ENCODE data around the gene FAM114A1. TPM values are rescaled to one million over a fixed set of nuclear protein-coding genes. Genes with fewer than 3 reads are reported as not detected.
"Not testable (repeated sequence)": the region's sequence is repeated elsewhere in the genome, so short reads cannot be mapped to it uniquely, and the experiment has no call there.

Gene FAM114A1
- total RNA-seq, 3 donors from 2014 or later: 59.1 to 94.7 (median 62.5) TPM

DNA sequence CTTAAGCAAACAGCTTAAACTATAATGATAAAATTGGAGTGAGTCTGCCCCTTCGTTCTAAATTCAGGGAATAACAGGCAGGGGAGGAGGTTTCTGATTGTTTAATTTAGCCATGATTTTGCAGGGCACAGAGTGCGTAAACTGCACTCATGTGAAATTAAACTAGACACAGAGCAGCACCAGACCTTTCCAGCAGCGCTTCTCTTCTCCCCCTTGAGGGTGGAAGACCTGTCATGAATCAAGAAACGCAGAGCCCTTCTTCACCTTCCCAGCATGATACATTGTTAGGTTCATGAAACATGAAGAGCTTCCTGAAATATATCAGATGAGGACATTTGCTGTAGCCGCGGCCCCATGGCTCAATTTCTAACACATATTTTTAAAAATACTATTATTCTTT is 63.1 kb downstream of the FAM114A1 start:
- Histone ChIP-seq H3K4me3 (no peak overlapping the region), H3K4me1 (ENCODE audit: low read depth) (no peaks in the 10 kb centered on the region), H3K36me3 (ENCODE audit: low read depth) (peaks cover 4% of the 10 kb centered on the region), H3K9me3 (no peaks in the 10 kb centered on the region)
- intact Hi-C loops (cut with DNase I, micrococcal nuclease): no loop called here
- TF ChIP-seq, protein P1, sequence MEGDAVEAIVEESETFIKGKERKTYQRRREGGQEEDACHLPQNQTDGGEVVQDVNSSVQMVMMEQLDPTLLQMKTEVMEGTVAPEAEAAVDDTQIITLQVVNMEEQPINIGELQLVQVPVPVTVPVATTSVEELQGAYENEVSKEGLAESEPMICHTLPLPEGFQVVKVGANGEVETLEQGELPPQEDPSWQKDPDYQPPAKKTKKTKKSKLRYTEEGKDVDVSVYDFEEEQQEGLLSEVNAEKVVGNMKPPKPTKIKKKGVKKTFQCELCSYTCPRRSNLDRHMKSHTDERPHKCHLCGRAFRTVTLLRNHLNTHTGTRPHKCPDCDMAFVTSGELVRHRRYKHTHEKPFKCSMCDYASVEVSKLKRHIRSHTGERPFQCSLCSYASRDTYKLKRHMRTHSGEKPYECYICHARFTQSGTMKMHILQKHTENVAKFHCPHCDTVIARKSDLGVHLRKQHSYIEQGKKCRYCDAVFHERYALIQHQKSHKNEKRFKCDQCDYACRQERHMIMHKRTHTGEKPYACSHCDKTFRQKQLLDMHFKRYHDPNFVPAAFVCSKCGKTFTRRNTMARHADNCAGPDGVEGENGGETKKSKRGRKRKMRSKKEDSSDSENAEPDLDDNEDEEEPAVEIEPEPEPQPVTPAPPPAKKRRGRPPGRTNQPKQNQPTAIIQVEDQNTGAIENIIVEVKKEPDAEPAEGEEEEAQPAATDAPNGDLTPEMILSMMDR (IDR thresholded peaks at IDR 0.05): no peak
- ATAC-seq: no peak
- DNase-seq: no peak

DNA sequence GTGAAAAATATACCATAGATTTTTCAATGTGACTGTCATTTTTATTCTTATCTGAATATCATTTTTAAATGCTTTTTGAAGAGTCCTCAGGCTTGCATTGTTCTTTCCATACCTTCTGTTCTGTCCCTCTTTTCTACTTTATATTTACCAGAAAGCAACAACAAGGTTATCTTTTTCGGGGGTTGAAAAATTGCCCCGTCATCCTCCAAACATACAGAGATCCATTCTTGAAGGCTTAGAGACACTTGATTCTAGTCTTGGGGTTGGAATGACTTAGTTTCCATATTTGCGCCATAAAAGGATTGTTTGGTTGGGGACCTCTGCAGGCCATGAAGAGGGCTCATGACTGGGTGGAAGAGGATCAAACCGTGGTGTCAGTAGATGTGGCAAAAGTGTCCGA is 63.5 kb downstream of the FAM114A1 start:
- intact Hi-C loops (cut with DNase I, micrococcal nuclease): no loop called here
- DNase-seq (no peak), ATAC-seq (no peak)
- H3K36me3 ChIP-seq (ENCODE audit: low read depth): peaks cover 4% of the 10 kb centered on the region
- H3K4me1 ChIP-seq (ENCODE audit: low read depth): no peaks in the 10 kb centered on the region
- H3K4me3 ChIP-seq: no peak overlapping the region
- H3K9me3 ChIP-seq: no peaks in the 10 kb centered on the region
- TF ChIP-seq, protein P1 (IDR thresholded peaks at IDR 0.05): no peak

DNA sequence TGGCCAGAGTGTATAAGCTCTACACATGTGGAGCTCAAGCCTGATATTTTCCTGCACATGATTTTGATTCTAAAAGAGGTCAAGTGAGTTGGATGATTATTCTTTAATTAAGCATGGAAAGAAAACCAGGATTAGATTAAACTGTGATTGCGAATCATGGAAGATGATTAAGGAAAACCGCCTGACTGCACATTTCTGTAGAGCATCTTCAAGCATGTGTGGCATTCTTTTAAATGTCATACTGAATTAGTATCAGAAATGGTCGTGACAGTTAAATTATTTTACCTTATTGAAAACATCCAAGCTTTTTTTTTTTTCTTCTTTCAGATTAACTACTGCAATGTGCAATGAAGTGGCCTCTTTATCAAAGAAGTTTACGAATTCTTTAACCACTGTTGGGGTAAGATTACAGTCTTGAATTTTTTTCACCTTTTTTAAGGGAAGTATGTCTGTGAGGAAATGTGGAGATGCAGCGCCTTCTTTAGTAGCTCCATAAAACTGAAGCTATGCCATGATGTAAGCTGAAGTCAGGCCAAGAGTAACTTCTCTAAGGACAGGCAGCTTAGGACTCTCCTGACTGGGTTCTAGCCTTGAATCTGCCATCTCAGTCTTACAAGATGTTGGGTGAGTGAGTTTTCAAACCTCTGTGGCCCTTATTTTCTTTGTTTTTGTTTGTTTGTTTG is 67.9 kb downstream of the FAM114A1 start:
- Histone ChIP-seq H3K9me3 (no peaks in the 10 kb centered on the region), H3K4me1 (ENCODE audit: low read depth) (no peaks in the 10 kb centered on the region), H3K36me3 (ENCODE audit: low read depth) (peaks cover 11% of the 10 kb centered on the region), H3K4me3 (no peak overlapping the region)
- DNase-seq: no peak
- intact Hi-C loops (cut with DNase I, micrococcal nuclease): no loop called here
- TF ChIP-seq, protein P1 (IDR thresholded peaks at IDR 0.05): no peak
- no peak for ATAC-seq

DNA sequence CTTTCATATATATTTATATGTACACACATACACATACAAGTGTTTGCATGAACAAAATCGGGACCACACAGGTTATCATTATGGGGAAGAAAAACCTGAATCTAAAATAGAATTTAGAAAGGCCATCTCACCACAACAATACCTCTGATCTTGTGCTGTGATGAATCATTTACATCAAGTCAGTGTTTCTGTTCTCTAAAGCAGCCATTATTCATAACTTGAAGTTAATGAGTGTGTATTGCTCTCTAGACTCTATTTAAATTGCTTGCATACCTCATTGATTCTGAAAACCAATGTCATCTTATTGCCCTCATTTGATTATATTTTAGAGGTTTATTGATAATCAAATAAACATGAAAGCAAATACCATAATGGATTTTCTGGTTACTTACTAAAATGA is 71.6 kb downstream of the FAM114A1 start:
- Histone ChIP-seq H3K36me3 (ENCODE audit: low read depth) (peaks cover 7% of the 10 kb centered on the region), H3K9me3 (no peaks in the 10 kb centered on the region), H3K4me1 (ENCODE audit: low read depth) (no peaks in the 10 kb centered on the region), H3K4me3 (no peak overlapping the region)
- ATAC-seq (no peak), DNase-seq (no peak)
- TF ChIP-seq, protein P1 (IDR thresholded peaks at IDR 0.05): no peak
- intact Hi-C loops (cut with DNase I, micrococcal nuclease): no loop called here

DNA sequence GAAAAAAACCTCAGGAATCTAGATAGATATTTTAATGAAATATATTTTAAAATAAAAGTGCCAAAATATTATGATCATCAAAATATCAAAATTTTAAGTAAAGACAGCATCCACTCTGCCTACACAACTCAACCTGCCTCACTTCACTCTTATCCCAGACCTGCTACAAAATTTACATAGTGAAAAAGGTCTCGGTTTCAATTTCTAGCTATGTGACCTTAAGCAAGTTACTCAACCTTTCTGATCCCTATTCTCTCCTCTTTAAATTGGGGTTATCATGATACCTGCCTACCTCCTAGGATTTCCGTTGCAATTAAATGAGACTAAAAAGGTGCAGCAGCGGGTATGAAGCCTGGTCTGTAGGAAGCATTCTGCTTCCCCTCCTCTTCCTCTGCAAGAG is 72.9 kb downstream of the FAM114A1 start:
- Histone ChIP-seq H3K36me3 (ENCODE audit: low read depth) (peaks cover 7% of the 10 kb centered on the region), H3K4me1 (ENCODE audit: low read depth) (no peaks in the 10 kb centered on the region), H3K4me3 (no peak overlapping the region), H3K9me3 (no peaks in the 10 kb centered on the region)
- ATAC-seq (no peak), DNase-seq (no peak)
- TF ChIP-seq, protein P1 (IDR thresholded peaks at IDR 0.05): no peak
- intact Hi-C loops (cut with DNase I, micrococcal nuclease): no loop called here

DNA sequence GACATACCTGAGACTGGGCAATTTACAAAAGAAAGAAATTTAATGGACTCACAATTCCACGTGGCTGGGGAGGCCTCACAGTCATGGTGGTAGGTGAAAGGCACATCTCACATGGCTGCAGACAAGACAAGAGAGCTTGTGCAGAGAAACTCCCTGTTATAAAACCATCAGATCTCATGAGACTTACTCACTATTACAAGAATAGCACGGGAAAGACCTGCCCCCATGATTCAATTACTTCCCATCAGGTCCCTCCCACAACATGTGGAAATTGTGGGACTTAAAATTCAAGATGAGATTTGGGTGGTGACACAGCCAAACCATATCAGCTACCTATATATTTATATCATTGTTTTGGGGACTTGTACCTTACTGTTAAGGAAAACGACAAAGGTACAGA is 74.3 kb downstream of the FAM114A1 start:
- H3K4me3 ChIP-seq; H3K36me3 ChIP-seq (ENCODE audit: low read depth); intact Hi-C loops (cut with DNase I, micrococcal nuclease); ATAC-seq; H3K9me3 ChIP-seq; DNase-seq; H3K4me1 ChIP-seq (ENCODE audit: low read depth): not testable (repeated sequence)
